Skeletal muscle cell (primary cell): ENCODE measurements around the gene PTPN7.
"Not testable (repeated sequence)": the region's sequence is repeated elsewhere in the genome, so short reads cannot be mapped to it uniquely, and the experiment has no call there.

ENCODE experiments used
- DNase-seq: peaks from one replicate; pipeline ENCODE4 v3.0.0-alpha.2; 2010; ENCODE audit warnings: low read depth
- H3K4me3 ChIP-seq: 2 replicates; pipeline ENCODE4 v1.5.1; 2011; ENCODE audit warnings: low read depth, mild to moderate bottlenecking, control low read depth, low read length, moderate library complexity

The PTPN7 gene

GRCh38 chr1:202191391-202191790 is 31.0 kb upstream of the PTPN7 start:
- not testable (repeated sequence) for H3K4me3 ChIP-seq, DNase-seq

- H3K4me3 ChIP-seq: no peak overlapping the region
- DNase-seq: no peak
Measured at GRCh38 chr1:202189918-202190715, 29.7 kb upstream of the PTPN7 start.

GRCh38 chr1:202189001-202189790 is 28.8 kb upstream of the PTPN7 start:
- no peak overlapping the region for H3K4me3 ChIP-seq
- no peak for DNase-seq

GRCh38 chr1:202187697-202188407 is 27.4 kb upstream of the PTPN7 start:
- DNase-seq: no peak
- no peak overlapping the region for H3K4me3 ChIP-seq

- no peak overlapping the region for H3K4me3 ChIP-seq
Measured at GRCh38 chr1:202187041-202187671, 26.8 kb upstream of the PTPN7 start.

GRCh38 chr1:202186327-202186726 is 25.9 kb upstream of the PTPN7 start:
- no peak for DNase-seq
- no peak overlapping the region for H3K4me3 ChIP-seq

More at GRCh38 chr1:202187041-202187671, 26.8 kb upstream of the PTPN7 start:
- no peak for DNase-seq

- DNase-seq: peak; percentile 27
- H3K4me3 ChIP-seq: no peak overlapping the region
Measured at GRCh38 chr1:202184750-202185460, 24.5 kb upstream of the PTPN7 start.

- H3K4me3 ChIP-seq: no peak overlapping the region
- no peak for DNase-seq
Measured at GRCh38 chr1:202182040-202182877, 21.9 kb upstream of the PTPN7 start.

GRCh38 chr1:202181586-202181985 is 21.2 kb upstream of the PTPN7 start:
- DNase-seq: no peak
- H3K4me3 ChIP-seq: no peak overlapping the region

- H3K4me3 ChIP-seq, DNase-seq: not testable (repeated sequence)
Measured at GRCh38 chr1:202180751-202181139, 20.3 kb upstream of the PTPN7 start.

- H3K4me3 ChIP-seq: no peak overlapping the region
- no peak for DNase-seq
Measured at GRCh38 chr1:202179828-202180750, 19.7 kb upstream of the PTPN7 start.

- no peak overlapping the region for H3K4me3 ChIP-seq
- DNase-seq: no peak
Measured at GRCh38 chr1:202176949-202177927, 16.8 kb upstream of the PTPN7 start.

GRCh38 chr1:202173993-202174392 is 13.6 kb upstream of the PTPN7 start:
- no peak for DNase-seq
- no peak overlapping the region for H3K4me3 ChIP-seq

- no peak for DNase-seq
- H3K4me3 ChIP-seq: no peak overlapping the region
Measured at GRCh38 chr1:202172015-202172355, 11.6 kb upstream of the PTPN7 start.

GRCh38 chr1:202171292-202172014 is 11.1 kb upstream of the PTPN7 start:
- no peak overlapping the region for H3K4me3 ChIP-seq
- no peak for DNase-seq

GRCh38 chr1:202170726-202171125 is 10.3 kb upstream of the PTPN7 start:
- DNase-seq: no peak
- H3K4me3 ChIP-seq: no peak overlapping the region
